PC-9 (cell line): Measurements from ENCODE around the gene ARMC2. TPM values are rescaled to one million over a fixed set of nuclear protein-coding genes. Genes with fewer than 3 reads are reported as not detected.
"Not testable (repeated sequence)": the region's sequence is repeated elsewhere in the genome, so short reads cannot be mapped to it uniquely, and the experiment has no call there.

Source experiments
- BruUV-seq: library from RNA; stranded (reverse); fragments of 400-500 nt; replicated peaks from 2 replicates; lab custom pipeline; 2021; lab: Mats Ljungman, UMichigan
- CTCF ChIA-PET: fragments of 300-600 bp; sonication (Branson Sonifier 250); formaldehyde crosslinking; loops from one replicate; lab custom pipeline; 2022; ENCODE audit warnings: antibody characterized with exemption; lab: Charles Lee
- POLR2A ChIA-PET: fragments of 300-600 bp; sonication (Branson Sonifier 250); formaldehyde crosslinking; loops from one replicate; lab custom pipeline; 2022; ENCODE audit warnings: antibody characterized with exemption; ENCODE audit not compliant: unreplicated experiment; lab: Charles Lee
- DNase-seq, 2 experiments: peaks; one replicate each; pipeline versions ENCODE4 v3.0.0 to v3.0.0-alpha.2; 2015 to 2022; ENCODE audit warnings: mixed read lengths in 1 of 2
- H2AFZ ChIP-seq: fragments of 200-600 bp; sonication (generic); 2 replicates; pipeline ENCODE4 v1.8.1; 2017; ENCODE audit warnings: antibody characterized with exemption
- H3F3A ChIP-seq: fragments of 200-600 bp; sonication (generic); 2 replicates; pipeline ENCODE4 v1.8.1; 2017; ENCODE audit warnings: antibody characterized with exemption, mild to moderate bottlenecking, low read depth; ENCODE audit not compliant: insufficient read depth
- H3K27ac ChIP-seq: fragments of 200-600 bp; sonication (generic); 2 replicates; pipeline ENCODE4 v1.6.1; 2016; ENCODE audit warnings: mixed run types
- H3K27me3 ChIP-seq: fragments of 200-600 bp; sonication (generic); 2 replicates; pipeline ENCODE4 v1.6.1; 2016; ENCODE audit warnings: low read depth, mixed run types; ENCODE audit not compliant: insufficient read depth
- H3K36me3 ChIP-seq: fragments of 200-600 bp; sonication (generic); 2 replicates; pipeline ENCODE4 v1.6.1; 2016; ENCODE audit warnings: low read depth, mixed run types
- H3K4me1 ChIP-seq: fragments of 200-600 bp; sonication (generic); replicated peaks from 2 replicates; pipeline ENCODE4 v1.6.1; 2016; ENCODE audit warnings: mixed run types; ENCODE audit not compliant: insufficient read depth
- H3K4me2 ChIP-seq: fragments of 200-600 bp; sonication (generic); 2 replicates; pipeline ENCODE4 v1.6.1; 2017; ENCODE audit warnings: mixed run types
- H3K4me3 ChIP-seq: fragments of 200-600 bp; sonication (generic); 2 replicates; pipeline ENCODE4 v1.6.1; 2016; ENCODE audit warnings: mixed run types
- H3K79me2 ChIP-seq: fragments of 200-600 bp; sonication (generic); 2 replicates; pipeline ENCODE4 v1.6.1; 2017; ENCODE audit warnings: low read depth, mixed run types
- H3K9me2 ChIP-seq: fragments of 200-600 bp; sonication (generic); 2 replicates; pipeline ENCODE4 v1.8.1; 2017; ENCODE audit warnings: mild to moderate bottlenecking; ENCODE audit not compliant: insufficient read depth
- H3K9me3 ChIP-seq: fragments of 200-600 bp; sonication (generic); 2 replicates; pipeline ENCODE4 v1.8.1; 2016; ENCODE audit warnings: low read depth; ENCODE audit not compliant: insufficient read depth
- H4K20me1 ChIP-seq: fragments of 200-600 bp; sonication (generic); 2 replicates; pipeline ENCODE4 v1.8.1; 2017; ENCODE audit not compliant: insufficient read depth
- EZH2 ChIP-seq: fragments of 200-600 bp; sonication (generic); IDR thresholded peaks from 2 replicates; pipeline ENCODE4 v1.8.0; 2017; ENCODE audit warnings: antibody characterized with exemption, low read depth
- intact Hi-C: fragments of 100-400 bp; cut with micrococcal nuclease; formaldehyde crosslinking; loops from one replicate; pipeline ENCODE4 v1.10.0; 2022; ENCODE audit not compliant: unreplicated experiment
- total RNA-seq: library from RNA; stranded (reverse); gene quantifications from 2 replicates; pipeline ENCODE4 v1.2.3, GENCODE V29; 2021
- TF ChIP-seq, protein P1 (sequence below): fragments of 200-600 bp; sonication (generic); conservative IDR thresholded peaks from 2 replicates; pipeline ENCODE4 v1.6.1; 2017; ENCODE audit warnings: mixed run types, antibody characterized with exemption, mild to moderate bottlenecking, moderate library complexity

Gene ARMC2
- total RNA-seq, 1 experiment from 2014 or later = 15.5 TPM

GRCh38 chr6:108888745-108889144, 40.5 kb downstream of the ARMC2 start:
- POLR2A ChIA-PET = no interaction called here
- H3K4me2 ChIP-seq = no peak overlapping the region
- no peak overlapping the region for H2AFZ ChIP-seq
- H3K4me3 ChIP-seq = no peak overlapping the region
- no peak for TF ChIP-seq EZH2
- TF ChIP-seq, protein P1, sequence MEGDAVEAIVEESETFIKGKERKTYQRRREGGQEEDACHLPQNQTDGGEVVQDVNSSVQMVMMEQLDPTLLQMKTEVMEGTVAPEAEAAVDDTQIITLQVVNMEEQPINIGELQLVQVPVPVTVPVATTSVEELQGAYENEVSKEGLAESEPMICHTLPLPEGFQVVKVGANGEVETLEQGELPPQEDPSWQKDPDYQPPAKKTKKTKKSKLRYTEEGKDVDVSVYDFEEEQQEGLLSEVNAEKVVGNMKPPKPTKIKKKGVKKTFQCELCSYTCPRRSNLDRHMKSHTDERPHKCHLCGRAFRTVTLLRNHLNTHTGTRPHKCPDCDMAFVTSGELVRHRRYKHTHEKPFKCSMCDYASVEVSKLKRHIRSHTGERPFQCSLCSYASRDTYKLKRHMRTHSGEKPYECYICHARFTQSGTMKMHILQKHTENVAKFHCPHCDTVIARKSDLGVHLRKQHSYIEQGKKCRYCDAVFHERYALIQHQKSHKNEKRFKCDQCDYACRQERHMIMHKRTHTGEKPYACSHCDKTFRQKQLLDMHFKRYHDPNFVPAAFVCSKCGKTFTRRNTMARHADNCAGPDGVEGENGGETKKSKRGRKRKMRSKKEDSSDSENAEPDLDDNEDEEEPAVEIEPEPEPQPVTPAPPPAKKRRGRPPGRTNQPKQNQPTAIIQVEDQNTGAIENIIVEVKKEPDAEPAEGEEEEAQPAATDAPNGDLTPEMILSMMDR = no peak
- no peaks in the 10 kb centered on the region for H3K36me3 ChIP-seq
- no peaks in the 10 kb centered on the region for H3K27me3 ChIP-seq
- DNase-seq = no peak
- no peaks in the 10 kb centered on the region for H3K9me2 ChIP-seq
- CTCF ChIA-PET = no interaction called here
- H3F3A ChIP-seq = no peaks in the 10 kb centered on the region
- BruUV-seq = no TSS peak
- intact Hi-C loops = no loop called here
- no peaks in the 10 kb centered on the region for H3K9me3 ChIP-seq
- H3K4me1 ChIP-seq = no peaks in the 10 kb centered on the region
- no peak overlapping the region for H3K27ac ChIP-seq
- no peaks in the 10 kb centered on the region for H3K79me2 ChIP-seq
- no peaks in the 10 kb centered on the region for H4K20me1 ChIP-seq

DNA sequence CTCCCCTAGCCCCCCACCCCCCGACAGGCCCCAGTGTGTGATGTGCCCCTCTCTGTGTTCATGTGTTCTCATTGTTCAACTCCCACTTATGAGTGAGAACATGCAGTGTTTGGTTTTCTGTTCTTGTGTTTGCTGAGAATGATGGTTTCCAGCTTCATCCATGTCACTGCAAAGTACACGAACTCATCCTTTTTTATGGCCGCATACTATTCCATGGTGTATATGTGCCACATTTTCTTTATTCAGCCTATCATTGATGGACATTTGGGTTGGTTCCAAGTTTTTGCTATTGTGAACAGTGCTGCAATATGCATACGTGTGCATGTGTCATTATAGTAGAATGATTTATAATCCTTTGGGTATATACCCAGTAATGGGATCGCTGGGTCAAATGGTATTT, 42.7 kb downstream of the ARMC2 start:
- H3K4me2 ChIP-seq, H2AFZ ChIP-seq, H3K4me1 ChIP-seq, BruUV-seq, H3F3A ChIP-seq, H4K20me1 ChIP-seq, H3K9me2 ChIP-seq, CTCF ChIA-PET, H3K27ac ChIP-seq, DNase-seq, H3K9me3 ChIP-seq, H3K27me3 ChIP-seq, POLR2A ChIA-PET, H3K4me3 ChIP-seq, H3K79me2 ChIP-seq, H3K36me3 ChIP-seq: not testable (repeated sequence)
- intact Hi-C loops = loop anchor here (5.0 kb wide), 2 partner anchors 54 to 109 kb away; no protein-coding TSS in a partner anchor

GRCh38 chr6:108895571-108895970, 47.3 kb downstream of the ARMC2 start:
- no peaks in the 10 kb centered on the region for H3K9me2 ChIP-seq
- ChIA-PET POLR2A (interaction anchor here (0.5 kb wide), 1 partner anchor 201 kb away, joined by 5 read pairs; no protein-coding TSS in a partner anchor), CTCF (no interaction called here)
- H3K27me3 ChIP-seq = no peaks in the 10 kb centered on the region
- DNase-seq = no peak
- no peaks in the 10 kb centered on the region for H3K79me2 ChIP-seq
- peaks cover 14% of the 10 kb centered on the region for H3K4me1 ChIP-seq
- intact Hi-C loops = no loop called here
- H3K27ac ChIP-seq = peak overlapping the region; percentile 57
- no TSS peak for BruUV-seq
- H2AFZ ChIP-seq = peak overlapping the region; percentile 37; the same call in 1 of the 2 replicates
- H3K36me3 ChIP-seq = no peaks in the 10 kb centered on the region
- TF ChIP-seq, protein P1 = no peak
- no peak for TF ChIP-seq EZH2
- no peaks in the 10 kb centered on the region for H4K20me1 ChIP-seq
- peak overlapping the region; percentile 37 for H3K4me2 ChIP-seq
- peaks cover 11% of the 10 kb centered on the region; the same call in 1 of the 2 replicates for H3F3A ChIP-seq
- no peaks in the 10 kb centered on the region for H3K9me3 ChIP-seq
- H3K4me3 ChIP-seq = no peak overlapping the region
